ENCODE data around the gene NHEJ1. TPM values are rescaled to one million over a fixed set of nuclear protein-coding genes. Genes with fewer than 3 reads are reported as not detected.

Gene NHEJ1
- total RNA-seq, 1 experiment from 2014 or later: 16.4 TPM

DNA sequence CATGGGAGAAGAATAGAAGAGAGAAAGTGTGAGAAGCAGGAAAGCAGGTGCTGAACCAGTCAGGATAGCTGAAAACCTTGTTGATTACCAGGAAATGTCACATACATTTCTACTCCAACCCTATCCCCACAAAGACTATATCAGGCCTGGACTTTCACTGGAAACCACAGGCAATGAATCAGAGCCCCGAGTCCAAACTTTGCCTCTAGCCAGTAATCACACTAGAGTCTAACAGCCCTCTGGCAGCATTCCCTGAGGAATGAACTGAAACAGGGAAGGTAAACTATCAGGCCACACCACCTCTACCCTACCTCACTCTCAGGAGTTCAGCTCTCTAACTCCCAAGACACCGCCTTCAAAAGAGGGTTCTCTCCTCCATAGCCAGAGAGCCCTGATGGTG is 81.2 kb downstream of the NHEJ1 start:
- no peak overlapping the region for H3K4me3 ChIP-seq (replicated peaks in 1 of 2; ENCODE audit: low read depth in 1 of 2, low read length in 2 of 2)
- RAD21 ChIA-PET (ENCODE audit: low non-redundant PET in 1 of 2, low total read pairs in 2 of 2, uncharacterized antibody in 2 of 2, unreplicated experiment in 2 of 2): no interaction called here
- CTCF ChIA-PET: interaction anchor here (0.7 to 1.8 kb wide), 2 partner anchors 24 to 40 kb away, joined by 3 to 10 read pairs; no protein-coding TSS in a partner anchor
- intact Hi-C loops (cut with micrococcal nuclease): no loop called here
- H3K4me2 ChIP-seq (ENCODE audit: low read length): no peak overlapping the region
- POLR2A ChIA-PET: no interaction called here
- H4K20me1 ChIP-seq (ENCODE audit: insufficient read depth): no peaks in the 10 kb centered on the region
- no peak overlapping the region for H2AFZ ChIP-seq (ENCODE audit: low read depth, low read length, poor library complexity, severe bottlenecking)
- H3K4me1 ChIP-seq (ENCODE audit: control insufficient read depth in 1 of 2, insufficient read depth in 2 of 2, low read length in 2 of 2): no peaks in the 10 kb centered on the region
- H3K9me3 ChIP-seq (ENCODE audit: control insufficient read depth in 1 of 2, insufficient read depth in 1 of 2, low read depth in 1 of 2, low read length in 2 of 2): no peaks in the 10 kb centered on the region
- H3K27me3 ChIP-seq (ENCODE audit: insufficient read depth, low read length): no peaks in the 10 kb centered on the region
- ATAC-seq (no peak), DNase-seq (ENCODE audit: low read depth, low spot score) (no peak)
- TF ChIP-seq ZNF274 (IDR thresholded peaks at IDR 0.05; ENCODE audit: low read depth, low read length): no peak
- no peak overlapping the region for H3K27ac ChIP-seq (ENCODE audit: low read depth, low read length)
- H3K9me2 ChIP-seq (ENCODE audit: insufficient read depth): no peaks in the 10 kb centered on the region
- H3K36me3 ChIP-seq (ENCODE audit: control insufficient read depth in 1 of 2, insufficient read depth in 2 of 2, low read length in 2 of 2): no peaks in the 10 kb centered on the region; a peak in 1 of 4 replicates
- no TSS peak for BruUV-seq (replicated peaks)
- no peak overlapping the region for H3K9ac ChIP-seq (ENCODE audit: low read length)
- no peaks in the 10 kb centered on the region for H3K79me2 ChIP-seq (ENCODE audit: insufficient read depth, low read length)

DNA sequence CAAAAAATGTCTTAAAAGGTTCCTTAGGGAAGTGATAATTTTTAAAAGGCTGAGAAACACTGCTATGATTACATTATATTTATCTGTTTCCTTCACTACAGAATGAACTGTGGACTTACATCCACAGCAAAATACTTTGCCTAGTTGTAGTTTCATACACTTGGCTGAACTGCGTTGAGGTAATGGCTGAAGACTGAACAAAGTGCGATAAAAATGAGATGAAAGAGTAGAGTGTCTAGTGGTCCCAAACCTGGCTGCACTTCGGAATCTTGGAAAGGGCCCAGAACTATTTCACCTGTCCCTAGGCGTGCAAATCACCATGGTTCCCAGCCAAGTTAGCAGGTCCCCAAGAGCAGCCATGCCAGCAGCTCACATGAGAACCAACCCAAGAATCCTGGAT is 81.7 kb downstream of the NHEJ1 start:
- TF ChIP-seq ZFX (IDR thresholded peaks at IDR 0.05): no peak
- TF ChIP-seq EGR1 (IDR thresholded peaks at IDR 0.05; ENCODE audit: low read depth): no peak
- no peak for TF ChIP-seq SP1 (IDR thresholded peaks at IDR 0.05; ENCODE audit: low read depth)
- no peak for TF ChIP-seq ELF1 (IDR thresholded peaks at IDR 0.05; ENCODE audit: borderline replicate concordance, low read depth)
- no peak for TF ChIP-seq EZH2phosphoT487 (IDR thresholded peaks at IDR 0.05; ENCODE audit: borderline replicate concordance)
- TF ChIP-seq YY1 (IDR thresholded peaks at IDR 0.05; ENCODE audit: extremely low read depth, insufficient replicate concordance, low read depth, low read length): no peak
- TF ChIP-seq ATF3 (IDR thresholded peaks at IDR 0.05): no peak
- Histone ChIP-seq H3K27me3 (ENCODE audit: insufficient read depth, low read length) (no peaks in the 10 kb centered on the region), H3K9ac (ENCODE audit: low read length) (no peak overlapping the region), H3K9me3 (ENCODE audit: control insufficient read depth in 1 of 2, insufficient read depth in 1 of 2, low read depth in 1 of 2, low read length in 2 of 2) (no peaks in the 10 kb centered on the region), H3K9me2 (ENCODE audit: insufficient read depth) (no peaks in the 10 kb centered on the region), H2AFZ (ENCODE audit: low read depth, low read length, poor library complexity, severe bottlenecking) (no peak overlapping the region), H4K20me1 (ENCODE audit: insufficient read depth) (no peaks in the 10 kb centered on the region), H3K4me3 (replicated peaks in 1 of 2; ENCODE audit: low read depth in 1 of 2, low read length in 2 of 2) (no peak overlapping the region), H3K27ac (ENCODE audit: low read depth, low read length) (no peak overlapping the region), H3K79me2 (ENCODE audit: insufficient read depth, low read length) (no peaks in the 10 kb centered on the region), H3K4me2 (ENCODE audit: low read length) (no peak overlapping the region), H3K36me3 (ENCODE audit: control insufficient read depth in 1 of 2, insufficient read depth in 2 of 2, low read length in 2 of 2) (no peaks in the 10 kb centered on the region; a peak in 1 of 4 replicates), H3K4me1 (ENCODE audit: control insufficient read depth in 1 of 2, insufficient read depth in 2 of 2, low read length in 2 of 2) (no peaks in the 10 kb centered on the region)
- ATAC-seq: no peak
- no peak for DNase-seq (ENCODE audit: low read depth, low spot score)
- intact Hi-C loops (cut with micrococcal nuclease): no loop called here
- ChIA-PET CTCF (interaction anchor here (0.7 to 1.8 kb wide), 3 partner anchors 25 to 76 kb away, joined by 3 to 10 read pairs (median 5); no protein-coding TSS in a partner anchor), RAD21 (ENCODE audit: low non-redundant PET in 1 of 2, low total read pairs in 2 of 2, uncharacterized antibody in 2 of 2, unreplicated experiment in 2 of 2) (no interaction called here), POLR2A (no interaction called here)
- no TSS peak for BruUV-seq (replicated peaks)

All from HCT116 (cell line).